Measurements from ENCODE around the gene RO60. TPM values are rescaled to one million over a fixed set of nuclear protein-coding genes. Genes with fewer than 3 reads are reported as not detected.

RO60 gene
- total RNA-seq, 1 experiment from 2014 or later: 86.4 TPM

DNA sequence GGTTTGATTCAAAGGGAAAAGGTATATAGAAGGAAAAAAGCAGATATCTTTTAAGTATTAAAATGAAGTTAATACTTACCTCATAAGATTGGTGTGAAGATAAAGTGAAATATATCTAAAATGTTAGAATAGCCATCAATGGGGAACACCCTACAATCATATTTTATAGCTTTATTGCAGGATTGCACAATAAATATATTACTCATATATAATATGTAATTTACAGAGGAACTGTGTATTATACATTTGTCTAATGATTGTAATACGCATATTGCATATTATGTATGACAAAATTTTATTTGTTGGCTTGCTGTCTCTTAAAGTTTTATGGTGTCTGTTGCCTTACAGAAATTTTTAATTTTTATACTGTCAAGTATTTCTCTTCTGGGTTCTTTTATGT, 48.0 kb upstream of the RO60 start:
- H3K27ac Mint-ChIP-seq: no peak overlapping the region
- CTCF ChIA-PET: no interaction called here
- no peaks in the 10 kb centered on the region for H3K27me3 Mint-ChIP-seq (ENCODE audit: low read depth)
- ATAC-seq (no peak), DNase-seq (ENCODE audit: low spot score) (no peak)
- H3K9me3 Mint-ChIP-seq: peaks cover 3% of the 10 kb centered on the region
- POLR2A ChIA-PET: no interaction called here
- H3K4me1 Mint-ChIP-seq: no peaks in the 10 kb centered on the region
- H3K36me3 Mint-ChIP-seq: peaks cover 2% of the 10 kb centered on the region; the same call in 1 of the 2 replicates
- no peak overlapping the region for H3K4me3 Mint-ChIP-seq
- TF ChIP-seq FOXK1 (CRISPR knock-in tag; IDR thresholded peaks at IDR 0.05): no peak
- TF ChIP-seq AFF4 (CRISPR knock-in tag; IDR thresholded peaks at IDR 0.05; ENCODE audit: borderline replicate concordance): no peak
- TF ChIP-seq OVOL2 (CRISPR knock-in tag; IDR thresholded peaks at IDR 0.05; ENCODE audit: borderline replicate concordance): no peak
- no peak for TF ChIP-seq HMGA2 (CRISPR knock-in tag; IDR thresholded peaks at IDR 0.05)
- no peak for TF ChIP-seq ZNF396 (CRISPR knock-in tag; IDR thresholded peaks at IDR 0.05; ENCODE audit: borderline replicate concordance)
- TF ChIP-seq, protein P1, sequence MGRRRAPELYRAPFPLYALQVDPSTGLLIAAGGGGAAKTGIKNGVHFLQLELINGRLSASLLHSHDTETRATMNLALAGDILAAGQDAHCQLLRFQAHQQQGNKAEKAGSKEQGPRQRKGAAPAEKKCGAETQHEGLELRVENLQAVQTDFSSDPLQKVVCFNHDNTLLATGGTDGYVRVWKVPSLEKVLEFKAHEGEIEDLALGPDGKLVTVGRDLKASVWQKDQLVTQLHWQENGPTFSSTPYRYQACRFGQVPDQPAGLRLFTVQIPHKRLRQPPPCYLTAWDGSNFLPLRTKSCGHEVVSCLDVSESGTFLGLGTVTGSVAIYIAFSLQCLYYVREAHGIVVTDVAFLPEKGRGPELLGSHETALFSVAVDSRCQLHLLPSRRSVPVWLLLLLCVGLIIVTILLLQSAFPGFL (CRISPR knock-in tag; IDR thresholded peaks at IDR 0.05; ENCODE audit: borderline replicate concordance): no peak
- TF ChIP-seq NFYB (CRISPR knock-in tag; conservative IDR thresholded peaks at IDR 0.05; ENCODE audit: low read depth): no peak
- TF ChIP-seq, protein P2, sequence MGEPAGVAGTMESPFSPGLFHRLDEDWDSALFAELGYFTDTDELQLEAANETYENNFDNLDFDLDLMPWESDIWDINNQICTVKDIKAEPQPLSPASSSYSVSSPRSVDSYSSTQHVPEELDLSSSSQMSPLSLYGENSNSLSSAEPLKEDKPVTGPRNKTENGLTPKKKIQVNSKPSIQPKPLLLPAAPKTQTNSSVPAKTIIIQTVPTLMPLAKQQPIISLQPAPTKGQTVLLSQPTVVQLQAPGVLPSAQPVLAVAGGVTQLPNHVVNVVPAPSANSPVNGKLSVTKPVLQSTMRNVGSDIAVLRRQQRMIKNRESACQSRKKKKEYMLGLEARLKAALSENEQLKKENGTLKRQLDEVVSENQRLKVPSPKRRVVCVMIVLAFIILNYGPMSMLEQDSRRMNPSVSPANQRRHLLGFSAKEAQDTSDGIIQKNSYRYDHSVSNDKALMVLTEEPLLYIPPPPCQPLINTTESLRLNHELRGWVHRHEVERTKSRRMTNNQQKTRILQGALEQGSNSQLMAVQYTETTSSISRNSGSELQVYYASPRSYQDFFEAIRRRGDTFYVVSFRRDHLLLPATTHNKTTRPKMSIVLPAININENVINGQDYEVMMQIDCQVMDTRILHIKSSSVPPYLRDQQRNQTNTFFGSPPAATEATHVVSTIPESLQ (CRISPR knock-in tag; IDR thresholded peaks at IDR 0.05): no peak
- TF ChIP-seq, protein P3, sequence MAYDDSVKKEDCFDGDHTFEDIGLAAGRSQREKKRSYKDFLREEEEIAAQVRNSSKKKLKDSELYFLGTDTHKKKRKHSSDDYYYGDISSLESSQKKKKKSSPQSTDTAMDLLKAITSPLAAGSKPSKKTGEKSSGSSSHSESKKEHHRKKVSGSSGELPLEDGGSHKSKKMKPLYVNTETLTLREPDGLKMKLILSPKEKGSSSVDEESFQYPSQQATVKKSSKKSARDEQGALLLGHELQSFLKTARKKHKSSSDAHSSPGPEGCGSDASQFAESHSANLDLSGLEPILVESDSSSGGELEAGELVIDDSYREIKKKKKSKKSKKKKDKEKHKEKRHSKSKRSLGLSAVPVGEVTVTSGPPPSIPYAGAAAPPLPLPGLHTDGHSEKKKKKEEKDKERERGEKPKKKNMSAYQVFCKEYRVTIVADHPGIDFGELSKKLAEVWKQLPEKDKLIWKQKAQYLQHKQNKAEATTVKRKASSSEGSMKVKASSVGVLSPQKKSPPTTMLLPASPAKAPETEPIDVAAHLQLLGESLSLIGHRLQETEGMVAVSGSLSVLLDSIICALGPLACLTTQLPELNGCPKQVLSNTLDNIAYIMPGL (CRISPR knock-in tag; IDR thresholded peaks at IDR 0.05): no peak
- no peak for TF ChIP-seq E2F4 (CRISPR knock-in tag; IDR thresholded peaks at IDR 0.05; ENCODE audit: borderline replicate concordance, low read depth)
- TF ChIP-seq CREB1 (CRISPR knock-in tag; IDR thresholded peaks at IDR 0.05): no peak
- TF ChIP-seq RELA (CRISPR knock-in tag; IDR thresholded peaks at IDR 0.05; ENCODE audit: borderline replicate concordance): no peak
- TF ChIP-seq SP1 (CRISPR knock-in tag; conservative IDR thresholded peaks at IDR 0.05): no peak
- TF ChIP-seq FOXJ3 (CRISPR knock-in tag; IDR thresholded peaks at IDR 0.05; ENCODE audit: borderline replicate concordance): no peak
- no peak for TF ChIP-seq ZNF532 (CRISPR knock-in tag; IDR thresholded peaks at IDR 0.05; ENCODE audit: borderline replicate concordance)
- no peak for TF ChIP-seq ZMAT4 (CRISPR knock-in tag; IDR thresholded peaks at IDR 0.05)
- TF ChIP-seq, protein P4, sequence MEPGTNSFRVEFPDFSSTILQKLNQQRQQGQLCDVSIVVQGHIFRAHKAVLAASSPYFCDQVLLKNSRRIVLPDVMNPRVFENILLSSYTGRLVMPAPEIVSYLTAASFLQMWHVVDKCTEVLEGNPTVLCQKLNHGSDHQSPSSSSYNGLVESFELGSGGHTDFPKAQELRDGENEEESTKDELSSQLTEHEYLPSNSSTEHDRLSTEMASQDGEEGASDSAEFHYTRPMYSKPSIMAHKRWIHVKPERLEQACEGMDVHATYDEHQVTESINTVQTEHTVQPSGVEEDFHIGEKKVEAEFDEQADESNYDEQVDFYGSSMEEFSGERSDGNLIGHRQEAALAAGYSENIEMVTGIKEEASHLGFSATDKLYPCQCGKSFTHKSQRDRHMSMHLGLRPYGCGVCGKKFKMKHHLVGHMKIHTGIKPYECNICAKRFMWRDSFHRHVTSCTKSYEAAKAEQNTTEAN (CRISPR knock-in tag; IDR thresholded peaks at IDR 0.05): no peak
- no peak for TF ChIP-seq TCF7 (CRISPR knock-in tag; IDR thresholded peaks at IDR 0.05; ENCODE audit: low read depth)
- TF ChIP-seq CBFB (CRISPR knock-in tag; IDR thresholded peaks at IDR 0.05; ENCODE audit: low read depth): no peak
